Aorta (tissue), 5 donors: ENCODE data around the gene INO80D. TPM values are rescaled to one million over a fixed set of nuclear protein-coding genes. Genes with fewer than 3 reads are reported as not detected.
"Not testable (repeated sequence)": the region's sequence is repeated elsewhere in the genome, so short reads cannot be mapped to it uniquely, and the experiment has no call there.

ENCODE experiments used
- ATAC-seq: fragments of 200-7000 bp; cut with Tn5 transposase; one replicate; pipeline ENCODE4 v1.9.1; 2022; ENCODE audit warnings: moderate library complexity; ENCODE audit not compliant: low FRiP score
- DNase-seq, 2 donors: peaks; one replicate each; pipeline ENCODE4 v3.0.0-alpha.2; 2020
- H3K27ac ChIP-seq, 2 donors: one replicate each; pipeline ENCODE4 v1.5.1; 2013; ENCODE audit warnings: low read length in 2 of 2, mild to moderate bottlenecking in 2 of 2, moderate library complexity in 2 of 2, control low read depth in 1 of 2, inconsistent platforms in 1 of 2, low read depth in 1 of 2
- H3K27me3 ChIP-seq, 2 donors: one replicate each; pipeline ENCODE4 v1.6.1; 2013; ENCODE audit warnings: control low read depth in 1 of 2, low read length in 1 of 2, mild to moderate bottlenecking in 1 of 2, moderate library complexity in 1 of 2; ENCODE audit not compliant: insufficient read depth in 2 of 2, control insufficient read depth in 1 of 2
- H3K36me3 ChIP-seq, 2 donors: one replicate each; pipeline ENCODE4 v1.6.1; 2013; ENCODE audit warnings: control low read depth in 1 of 2, low read length in 1 of 2, mild to moderate bottlenecking in 1 of 2; ENCODE audit not compliant: insufficient read depth in 2 of 2, control insufficient read depth in 1 of 2
- H3K4me1 ChIP-seq, 2 donors: one replicate each; pipeline ENCODE4 v1.6.1; 2013; ENCODE audit warnings: low read length in 2 of 2, control low read depth in 1 of 2, mild to moderate bottlenecking in 1 of 2, moderate library complexity in 1 of 2; ENCODE audit not compliant: insufficient read depth in 2 of 2, control insufficient read depth in 1 of 2
- H3K4me3 ChIP-seq, 2 donors: one replicate each; pipeline ENCODE4 v1.5.1; 2013; ENCODE audit warnings: low read length in 2 of 2, control low read depth in 1 of 2, mild to moderate bottlenecking in 1 of 2
- H3K9me3 ChIP-seq: one replicate; pipeline ENCODE4 v1.6.1; 2013; ENCODE audit warnings: mild to moderate bottlenecking, low read length; ENCODE audit not compliant: control insufficient read depth
- WGBS, 2 donors: extraction: QIAGEN DNeasy Blood & Tissue Kit; methylation state at CpG; one replicate each; pipeline ENCODE4 v1.1.7; 2013; 5-methylcytosine and 5-hydroxymethylcytosine counted together
- intact Hi-C, 2 donors: fragments of 100-400 bp; cut with DNase I; formaldehyde crosslinking; loops; one replicate each; pipeline versions ENCODE4 v1.14.2 to v1.15.0; 2022
- polyA plus RNA-seq, 2 donors: library from polyadenylated mRNA; stranded (reverse); fragments of 200-250 nt; gene quantifications; one replicate each; pipeline ENCODE4 v1.2.3, GENCODE V29; 2013
- total RNA-seq, 2 donors: library from RNA; stranded (reverse); fragmentation: NEBNext Ultra II Directional; extraction: Animal tissue kit (Norgen Biotek cat#: 25700); gene quantifications; one replicate each; pipeline ENCODE4 v1.2.1, GENCODE V29; 2021
- donor health status: healthy with polysubstance abuse.
- donor health status: Bipolar disorder and iron deficiency.
- donor health status: DM: no; HTN: no; CAD: no.
- donor health status: DM: no; HTN: no; CAD: no.
- donor health status: DM: yes; HTN: yes; CAD: no.

The INO80D gene
- total and polyA plus RNA-seq, 4 donors = 0.88 to 33.5 (median 15.4) TPM

- 94 to 96% methylated on average over 3 of the region's 3 CpGs for WGBS, 2 donors
- peaks cover 5 to 9% of the 10 kb centered on the region in 2 donors for H3K36me3 ChIP-seq
Observed at GRCh38 chr2:206112108-206112507, 26.1 kb upstream of the INO80D start.

GRCh38 chr2:206108713-206109112 lies 22.7 kb upstream of the INO80D start:
- peaks cover 5 to 9% of the 10 kb centered on the region in 2 donors for H3K36me3 ChIP-seq
- no peak overlapping the region for H3K27ac ChIP-seq
- no peak for ATAC-seq
- no peak for DNase-seq
- no peaks in the 10 kb centered on the region for H3K4me1 ChIP-seq
- peaks cover 2% of the 10 kb centered on the region for H3K9me3 ChIP-seq
- intact Hi-C loops = no loop called here
- WGBS, 2 donors = 75 to 83% methylated on average over 7 of the region's 7 CpGs
- H3K27me3 ChIP-seq = no peaks in the 10 kb centered on the region
- no peak overlapping the region for H3K4me3 ChIP-seq

More at GRCh38 chr2:206112108-206112507, 26.1 kb upstream of the INO80D start:
- peaks cover 2% of the 10 kb centered on the region for H3K9me3 ChIP-seq
- no peaks in the 10 kb centered on the region for H3K4me1 ChIP-seq
- intact Hi-C loops = no loop called here
- DNase-seq = no peak
- no peak overlapping the region for H3K27ac ChIP-seq
- H3K4me3 ChIP-seq = no peak overlapping the region
- ATAC-seq = no peak
- H3K27me3 ChIP-seq = no peaks in the 10 kb centered on the region

- Histone ChIP-seq H3K4me3 (no peak overlapping the region), H3K4me1 (no peaks in the 10 kb centered on the region), H3K27me3 (no peaks in the 10 kb centered on the region), H3K36me3 (no peaks in the 10 kb centered on the region), H3K9me3 (no peaks in the 10 kb centered on the region), H3K27ac (no peak overlapping the region)
- ATAC-seq (no peak), DNase-seq (no peak)
- WGBS, 2 donors = 96% methylated on average over 5 of the region's 5 CpGs
- intact Hi-C loops = no loop called here
Observed at GRCh38 chr2:206105541-206105940, 19.6 kb upstream of the INO80D start.

GRCh38 chr2:206105038-206105437 lies 19.1 kb upstream of the INO80D start:
- no peaks in the 10 kb centered on the region for H3K9me3 ChIP-seq
- H3K4me1 ChIP-seq = no peaks in the 10 kb centered on the region
- no peaks in the 10 kb centered on the region for H3K27me3 ChIP-seq
- H3K4me3 ChIP-seq = no peak overlapping the region
- intact Hi-C loops = no loop called here
- no peak overlapping the region for H3K27ac ChIP-seq
- H3K36me3 ChIP-seq = no peaks in the 10 kb centered on the region
- 92 to 94% methylated on average over 4 of the region's 4 CpGs for WGBS, 2 donors
- no peak for DNase-seq
- ATAC-seq = no peak

GRCh38 chr2:206098872-206099271 lies 12.9 kb upstream of the INO80D start:
- H3K36me3 ChIP-seq, H3K4me3 ChIP-seq, H3K27me3 ChIP-seq, H3K9me3 ChIP-seq, H3K27ac ChIP-seq, intact Hi-C loops, H3K4me1 ChIP-seq, ATAC-seq: not testable (repeated sequence)
- DNase-seq = peak in 1 of 2 donors; percentile 69
- WGBS, 2 donors = 94 to 95% methylated on average over 19 of the region's 19 CpGs

- no peak for DNase-seq
- 94 to 96% methylated on average over 9 of the region's 9 CpGs for WGBS, 2 donors
- Histone ChIP-seq H3K9me3 (no peaks in the 10 kb centered on the region), H3K4me3 (no peak overlapping the region), H3K27me3 (no peaks in the 10 kb centered on the region), H3K27ac (no peak overlapping the region), H3K4me1 (no peaks in the 10 kb centered on the region), H3K36me3 (no peaks in the 10 kb centered on the region)
- intact Hi-C loops = no loop called here
- no peak for ATAC-seq
Observed at GRCh38 chr2:206098471-206098870, 12.5 kb upstream of the INO80D start.

- Histone ChIP-seq H3K9me3 (no peaks in the 10 kb centered on the region), H3K27ac (no peak overlapping the region), H3K36me3 (no peaks in the 10 kb centered on the region), H3K27me3 (no peaks in the 10 kb centered on the region), H3K4me1 (no peaks in the 10 kb centered on the region), H3K4me3 (no peak overlapping the region)
- 91 to 98% methylated on average over 2 of the region's 2 CpGs for WGBS, 2 donors
- DNase-seq = no peak
- intact Hi-C loops = no loop called here
- ATAC-seq = no peak
Observed at GRCh38 chr2:206096876-206097275, 10.9 kb upstream of the INO80D start.

- intact Hi-C loops = no loop called here
- Histone ChIP-seq H3K9me3 (no peaks in the 10 kb centered on the region), H3K27ac (no peak overlapping the region), H3K4me1 (no peaks in the 10 kb centered on the region), H3K36me3 (no peaks in the 10 kb centered on the region), H3K4me3 (no peak overlapping the region), H3K27me3 (no peaks in the 10 kb centered on the region)
- ATAC-seq = no peak
- 75 to 80% methylated on average over 3 of the region's 3 CpGs for WGBS, 2 donors
- no peak for DNase-seq
Observed at GRCh38 chr2:206095536-206096332, 9.8 kb upstream of the INO80D start.

GRCh38 chr2:206092297-206092696 lies 6.3 kb upstream of the INO80D start:
- Histone ChIP-seq H3K36me3 (no peaks in the 10 kb centered on the region), H3K9me3 (no peaks in the 10 kb centered on the region), H3K4me3 (no peak overlapping the region), H3K4me1 (no peaks in the 10 kb centered on the region), H3K27me3 (no peaks in the 10 kb centered on the region), H3K27ac (no peak overlapping the region)
- DNase-seq = no peak
- 94% methylated on average over 2 of the region's 2 CpGs for WGBS, 2 donors
- intact Hi-C loops = no loop called here
- no peak for ATAC-seq
